NCI-H526 treated with DMSO at 0.1 percent for 48 hours (cell line): ENCODE results near the gene LST1.

Experiments used
- DNase-seq: peaks from one replicate; lab custom pipeline; 2025; lab: John Stamatoyannopoulos, UW

The LST1 gene

GRCh38 chr6:31559958-31560696 lies 25.9 kb upstream of the LST1 start:
- DNase-seq = no peak

GRCh38 chr6:31560697-31561058 lies 25.4 kb upstream of the LST1 start:
- no peak for DNase-seq

- no peak for DNase-seq
Measured at GRCh38 chr6:31567531-31568370, 18.3 kb upstream of the LST1 start.

GRCh38 chr6:31568537-31568961 lies 17.5 kb upstream of the LST1 start:
- DNase-seq = no peak

GRCh38 chr6:31569861-31570536 lies 16.1 kb upstream of the LST1 start:
- DNase-seq = no peak

- DNase-seq = no peak
Measured at GRCh38 chr6:31572041-31572911, 13.8 kb upstream of the LST1 start, which contains the start of gene LTA. Gene LTA, plus strand, starts transcription at chr6:31572289. Its CDS starts 454 bp downstream, at chr6:31572743.

- no peak for DNase-seq
Measured at GRCh38 chr6:31573239-31574105, 12.6 kb upstream of the LST1 start.

- no peak for DNase-seq
Measured at GRCh38 chr6:31574106-31575061, 11.7 kb upstream of the LST1 start.

- no peak for DNase-seq
Measured at GRCh38 chr6:31575335-31575901, 10.7 kb upstream of the LST1 start, which contains the start of gene TNF. Gene TNF, plus strand, starts transcription at chr6:31575565. Its CDS starts 177 bp downstream, at chr6:31575742.

- no peak for DNase-seq
Measured at GRCh38 chr6:31575952-31576685, 10.0 kb upstream of the LST1 start.

GRCh38 chr6:31576897-31577578 lies 9.0 kb upstream of the LST1 start:
- no peak for DNase-seq

- DNase-seq = no peak
Measured at GRCh38 chr6:31577579-31577966, 8.5 kb upstream of the LST1 start.

- no peak for DNase-seq
Measured at GRCh38 chr6:31578184-31579118, 7.6 kb upstream of the LST1 start.

GRCh38 chr6:31579119-31579505 lies 7.0 kb upstream of the LST1 start:
- DNase-seq = no peak

- no peak for DNase-seq
Measured at GRCh38 chr6:31579546-31580437, 6.3 kb upstream of the LST1 start.

- DNase-seq = no peak
Measured at GRCh38 chr6:31580438-31580740, 5.7 kb upstream of the LST1 start.
